Activated naive CD4-positive, alpha-beta T cell treated with Interleukin-2 at 50 U/mL for 16 hours (primary cell): Measurements from ENCODE around the gene SH3GL3.

Experiments used
- DNase-seq: peaks from one replicate; pipeline ENCODE4 v3.0.0-alpha.2; 2020

SH3GL3 gene

GRCh38 chr15:83514584-83514983 is 67.4 kb downstream of the SH3GL3 start:
- no peak for DNase-seq

- no peak for DNase-seq
These were observed 68.0 kb downstream of the SH3GL3 start for GRCh38 chr15:83515164-83515563.

- no peak for DNase-seq
These were observed 69.8 kb downstream of the SH3GL3 start for GRCh38 chr15:83516935-83517334.

GRCh38 chr15:83526319-83526718 is 79.2 kb downstream of the SH3GL3 start:
- DNase-seq: no peak

- DNase-seq: no peak
These were observed 86.3 kb downstream of the SH3GL3 start for GRCh38 chr15:83533410-83533962.

- DNase-seq: no peak
These were observed 90.5 kb downstream of the SH3GL3 start for GRCh38 chr15:83537606-83538005.

GRCh38 chr15:83538682-83539081 is 91.5 kb downstream of the SH3GL3 start:
- DNase-seq: no peak

- DNase-seq: no peak
These were observed 98.8 kb downstream of the SH3GL3 start for GRCh38 chr15:83545804-83546511.

- no peak for DNase-seq
These were observed 99.4 kb downstream of the SH3GL3 start for GRCh38 chr15:83546512-83546888.

GRCh38 chr15:83547168-83547567 is 100.0 kb downstream of the SH3GL3 start:
- DNase-seq: no peak

GRCh38 chr15:83549623-83550022 is 102.5 kb downstream of the SH3GL3 start:
- DNase-seq: no peak

GRCh38 chr15:83554558-83554957 is 107.4 kb downstream of the SH3GL3 start:
- DNase-seq: no peak

GRCh38 chr15:83555383-83555782 is 108.2 kb downstream of the SH3GL3 start:
- no peak for DNase-seq

GRCh38 chr15:83556068-83556467 is 108.9 kb downstream of the SH3GL3 start:
- no peak for DNase-seq

- DNase-seq: no peak
These were observed 109.6 kb downstream of the SH3GL3 start for GRCh38 chr15:83556754-83557153.

- DNase-seq: no peak
These were observed 111.0 kb downstream of the SH3GL3 start for GRCh38 chr15:83558146-83558545.

GRCh38 chr15:83559310-83559966 is 112.3 kb downstream of the SH3GL3 start:
- peak; percentile 27 for DNase-seq

GRCh38 chr15:83561661-83562060 is 114.5 kb downstream of the SH3GL3 start:
- DNase-seq: no peak

GRCh38 chr15:83565138-83565537 is 118.0 kb downstream of the SH3GL3 start:
- no peak for DNase-seq

- no peak for DNase-seq
These were observed 118.5 kb downstream of the SH3GL3 start for GRCh38 chr15:83565553-83566159.

- no peak for DNase-seq
These were observed 120.2 kb downstream of the SH3GL3 start for GRCh38 chr15:83567318-83567717.

- no peak for DNase-seq
These were observed 122.2 kb downstream of the SH3GL3 start for GRCh38 chr15:83569341-83569740.

GRCh38 chr15:83570756-83571155 is 123.6 kb downstream of the SH3GL3 start:
- no peak for DNase-seq
